Measurements from ENCODE around the gene RNASE8.
A peak's percentile ranks its signal among the peaks of the same experiment; 100 is the strongest.
"Not testable (repeated sequence)": the region's sequence is repeated elsewhere in the genome, so short reads cannot be mapped to it uniquely, and the experiment has no call there.

RNASE8 gene

DNA sequence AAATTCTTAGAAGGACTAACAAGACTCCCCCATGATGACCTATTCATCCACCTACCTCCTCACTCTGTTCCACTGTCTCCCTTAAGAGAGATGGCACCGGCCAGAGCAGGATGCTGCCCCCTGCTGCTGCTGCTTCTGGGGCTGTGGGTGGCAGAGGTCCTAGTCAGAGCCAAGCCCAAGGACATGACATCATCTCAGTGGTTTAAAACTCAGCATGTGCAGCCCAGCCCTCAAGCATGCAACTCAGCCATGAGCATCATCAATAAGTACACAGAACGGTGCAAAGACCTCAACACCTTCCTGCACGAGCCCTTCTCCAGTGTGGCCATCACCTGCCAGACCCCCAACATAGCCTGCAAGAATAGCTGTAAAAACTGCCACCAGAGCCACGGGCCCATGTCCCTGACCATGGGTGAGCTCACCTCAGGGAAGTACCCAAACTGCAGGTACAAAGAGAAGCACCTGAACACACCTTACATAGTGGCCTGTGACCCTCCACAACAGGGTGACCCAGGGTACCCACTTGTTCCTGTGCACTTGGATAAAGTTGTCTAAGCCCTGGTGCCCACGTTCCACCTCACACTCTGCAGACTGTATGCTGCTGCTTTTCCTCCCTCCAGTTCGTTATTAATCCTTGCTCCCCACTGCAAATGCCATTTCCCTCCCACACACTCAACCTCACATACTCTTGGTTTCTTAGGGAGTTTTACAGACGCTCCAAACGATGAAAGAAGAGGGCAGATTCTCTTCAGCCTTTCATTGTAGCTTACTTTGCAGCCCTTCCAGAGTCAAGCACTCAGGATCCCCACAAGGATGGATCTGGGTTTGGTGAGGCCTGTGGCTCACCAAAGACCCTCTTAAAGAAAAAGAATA is at the start of gene RNASE8:
Gene RNASE8 (plus strand): TSS at position 20 of the 873 bp plus-strand sequence. CDS start 71 bp downstream, at position 91.
- DNase-seq, result no peak

DNA sequence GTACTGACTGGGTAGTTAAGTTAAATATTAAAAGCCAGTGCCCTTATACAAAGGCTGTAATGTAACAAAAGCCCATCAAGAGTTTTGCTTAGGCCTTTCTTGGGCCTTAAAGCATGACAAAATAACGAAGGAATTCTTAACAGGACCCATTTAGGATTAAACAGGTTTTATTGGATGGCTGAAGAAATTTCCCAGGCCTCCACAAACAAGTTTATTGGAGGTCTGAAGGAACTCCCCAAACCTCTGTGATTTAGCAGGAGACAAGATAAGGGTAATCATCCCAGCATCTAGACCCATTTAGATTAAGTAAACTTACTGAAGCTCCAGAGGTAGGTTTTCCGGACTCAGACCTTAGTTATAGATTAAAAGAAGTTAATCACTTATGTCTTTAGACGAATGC is 47.9 kb upstream of the RNASE8 start:
- DNase-seq, result not testable (repeated sequence)

- no peak for DNase-seq
Observed at GRCh38 chr14:21011136-21011535, 46.5 kb upstream of the RNASE8 start.

- peak; percentile 79 for DNase-seq
Observed at GRCh38 chr14:21014761-21015190, 42.8 kb upstream of the RNASE8 start.

DNA sequence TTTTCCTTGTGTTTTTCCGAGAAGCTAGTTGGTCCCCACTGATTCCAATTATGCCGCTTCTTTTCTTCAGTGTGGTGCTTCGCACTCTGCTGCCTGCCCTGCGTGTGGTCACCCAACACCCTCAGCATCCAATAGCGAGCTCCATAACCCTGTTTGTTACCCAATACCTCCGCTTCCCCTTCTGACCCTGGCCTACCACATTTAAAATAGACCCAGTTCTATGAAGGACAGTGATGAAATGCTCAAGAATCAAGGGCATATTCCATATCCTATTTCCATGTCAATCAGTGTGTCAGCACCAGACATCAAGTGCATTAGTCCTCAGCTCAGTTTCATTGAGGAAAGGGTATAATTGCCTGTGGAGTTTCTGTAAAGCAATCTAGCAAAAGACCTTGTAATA is 42.3 kb upstream of the RNASE8 start:
- no peak for DNase-seq

DNA sequence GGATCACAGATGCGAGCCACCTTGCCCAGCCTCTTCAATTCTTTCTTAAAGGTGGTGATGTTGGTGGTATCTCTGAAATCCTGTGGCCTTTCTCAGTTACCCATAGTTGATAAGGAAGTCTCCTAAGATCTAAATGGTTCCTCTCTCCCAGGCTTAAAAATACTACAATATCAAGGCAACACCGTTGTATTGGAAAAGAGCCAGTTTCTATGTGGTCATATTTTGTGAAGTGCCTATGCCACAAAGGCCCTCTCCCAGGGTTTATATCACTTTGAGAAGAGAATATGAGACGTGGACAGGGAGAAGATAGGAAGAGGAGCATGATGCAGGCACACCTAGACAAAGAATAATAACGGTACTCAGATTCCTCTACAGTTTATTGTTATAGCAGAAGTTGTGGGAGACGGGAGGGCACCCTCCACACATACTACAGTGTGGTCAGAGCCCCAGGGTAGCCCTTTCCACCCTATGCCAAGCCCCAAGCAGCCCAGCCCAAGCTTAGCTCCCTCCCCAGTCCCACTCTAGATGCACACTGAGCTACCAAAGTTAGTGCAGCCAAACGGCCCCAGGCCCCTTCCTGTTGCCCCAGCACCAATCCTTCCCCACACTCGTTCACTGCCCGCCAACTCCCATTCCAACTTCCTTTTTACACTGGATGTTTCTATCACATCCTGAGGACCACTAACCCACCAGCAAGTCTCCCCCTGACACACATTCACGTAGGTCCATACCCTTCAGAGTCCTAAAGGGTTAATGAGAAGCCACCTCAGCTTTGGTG is 41.0 kb upstream of the RNASE8 start:
- no peak for DNase-seq

DNA sequence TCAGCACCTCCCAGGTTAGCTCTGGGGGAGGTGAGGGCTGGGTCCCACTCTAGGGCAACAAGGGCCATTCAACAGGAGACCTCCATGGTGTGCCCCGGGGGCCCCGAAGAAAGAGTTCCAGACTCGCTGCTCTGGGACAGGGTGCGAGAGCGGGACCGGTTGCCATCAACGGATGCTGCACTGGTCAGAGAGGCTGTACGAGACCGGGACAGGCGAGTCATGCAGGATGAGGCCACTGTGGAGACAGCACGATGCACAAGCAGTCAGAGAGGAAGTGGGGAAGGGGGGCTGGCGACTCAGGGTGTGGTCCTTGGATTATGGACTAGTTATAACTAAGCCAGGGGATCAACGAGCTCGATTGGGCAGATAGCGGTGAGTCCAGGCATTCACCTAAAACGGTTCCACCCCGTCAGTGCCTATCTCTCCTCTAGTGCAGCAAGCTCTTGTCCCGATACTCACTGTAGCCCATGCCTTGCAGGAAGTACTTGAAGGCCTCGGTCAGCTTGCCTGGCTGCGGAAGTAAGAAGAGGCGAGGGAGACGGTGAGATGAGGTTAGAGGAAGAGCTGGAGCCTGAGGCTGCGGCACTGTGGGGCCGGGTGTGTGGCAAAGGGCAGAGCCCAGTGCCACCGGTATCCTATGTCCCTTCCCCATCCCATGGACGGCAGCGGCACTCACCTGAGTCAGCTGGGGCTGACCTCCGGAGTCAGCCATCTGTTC is 39.9 kb upstream of the RNASE8 start:
- no peak for DNase-seq

DNA sequence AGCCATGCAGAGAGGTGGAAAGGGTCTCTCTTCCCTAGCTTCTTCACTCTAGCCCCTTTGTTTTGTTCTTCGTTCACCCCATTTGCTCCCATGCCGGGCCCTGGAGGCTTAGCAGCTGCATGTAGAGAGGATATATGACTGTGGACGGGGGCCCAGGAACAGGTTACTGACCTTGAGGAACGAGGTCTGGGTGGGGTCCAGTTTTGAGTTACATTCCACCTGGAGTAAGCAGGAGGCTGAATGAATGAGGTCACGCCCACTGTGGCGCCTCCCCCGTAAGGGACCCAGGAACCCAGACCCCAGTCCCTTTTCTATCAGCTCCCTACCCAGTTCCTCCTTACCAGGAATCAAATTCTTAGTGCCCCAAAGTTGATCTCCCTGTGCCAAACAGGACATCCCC is 39.3 kb upstream of the RNASE8 start:
- no peak for DNase-seq

- DNase-seq, result no peak
Observed at GRCh38 chr14:21018781-21019180, 38.8 kb upstream of the RNASE8 start.

DNA sequence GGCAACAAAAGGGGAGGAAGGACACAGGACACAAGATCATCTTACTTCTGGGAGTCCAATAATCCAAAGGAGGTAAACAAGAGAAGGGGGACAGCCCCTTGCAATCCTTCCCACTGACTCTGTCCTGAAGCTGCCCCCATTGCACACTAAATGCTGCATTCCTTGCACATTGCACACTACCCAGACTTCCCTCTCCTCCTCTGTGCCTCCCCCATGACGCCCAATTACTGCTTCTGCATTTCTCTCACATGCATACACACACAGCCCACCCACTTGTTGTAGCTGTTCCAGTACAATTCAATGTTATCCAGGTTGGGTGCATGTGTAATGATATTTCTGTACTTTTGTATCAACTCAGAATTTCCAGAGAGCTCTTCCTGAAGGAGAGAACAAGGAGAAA is 38.3 kb upstream of the RNASE8 start:
- DNase-seq, result no peak

DNA sequence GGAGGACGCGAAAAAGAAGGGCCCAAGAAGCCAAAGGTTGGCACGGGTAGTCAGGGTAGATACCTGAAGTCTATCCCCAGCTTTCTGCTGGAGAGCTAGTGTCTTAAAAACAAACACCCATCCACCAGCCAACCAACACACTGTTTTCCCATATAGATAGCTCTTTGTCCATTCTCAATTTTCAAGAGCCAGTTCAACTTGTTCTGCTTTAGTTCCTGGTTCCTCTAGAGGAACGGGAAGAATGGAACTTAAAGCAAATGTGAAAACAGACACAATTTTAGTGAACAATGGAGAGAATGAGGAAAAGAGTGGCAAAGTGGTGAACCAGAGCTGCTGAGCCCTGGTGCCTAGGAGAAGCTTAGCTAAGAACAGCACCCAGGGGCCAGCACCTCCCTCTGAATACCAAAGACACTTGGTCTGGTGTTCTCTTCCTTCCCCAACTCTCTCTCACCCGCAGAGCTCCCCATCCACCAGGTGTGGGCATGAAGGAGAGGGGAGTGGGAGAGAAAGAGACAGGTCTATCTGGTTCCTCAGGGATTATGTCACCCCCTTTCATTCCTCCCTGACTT is 36.6 kb upstream of the RNASE8 start:
- no peak for DNase-seq

DNA sequence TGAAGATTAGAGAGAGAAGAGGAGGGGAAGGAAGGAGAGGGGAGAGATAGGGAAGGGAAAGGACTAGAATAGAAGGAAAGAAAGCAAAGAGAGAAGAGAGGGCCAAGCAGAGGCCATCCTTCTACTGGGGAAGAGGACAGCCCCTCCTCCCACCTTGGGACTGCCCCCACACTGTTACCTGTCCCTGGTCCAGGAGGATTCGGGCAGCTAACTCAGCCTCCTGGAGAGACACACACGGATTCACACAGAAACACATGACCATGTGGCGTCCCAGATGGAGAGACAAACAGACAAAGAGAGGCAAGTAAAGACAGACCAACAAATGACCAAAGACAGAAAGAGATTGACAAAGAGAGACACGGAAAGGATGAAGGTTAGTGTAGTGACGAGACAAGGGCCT is 34.9 kb upstream of the RNASE8 start:
- DNase-seq, result no peak

DNA sequence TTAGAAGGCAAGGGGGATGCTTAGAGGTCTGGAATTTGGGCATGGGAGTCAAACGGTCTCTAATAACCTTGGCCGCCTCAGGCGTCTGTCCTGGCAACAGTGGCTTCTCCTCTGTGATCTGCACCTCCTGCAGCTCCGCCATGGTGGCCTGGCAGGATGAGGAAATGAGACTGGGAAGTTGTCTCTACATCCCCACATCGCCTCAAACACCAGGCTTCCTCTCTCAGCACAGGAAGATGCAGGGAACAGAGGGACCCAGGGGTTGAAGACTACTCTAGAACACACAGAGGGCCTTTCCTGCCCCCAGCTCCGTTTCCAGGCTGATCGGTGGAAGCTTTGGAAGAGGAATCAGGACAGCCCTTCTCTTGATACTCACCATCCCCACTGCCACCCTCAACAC is 34.4 kb upstream of the RNASE8 start:
- no peak for DNase-seq

DNA sequence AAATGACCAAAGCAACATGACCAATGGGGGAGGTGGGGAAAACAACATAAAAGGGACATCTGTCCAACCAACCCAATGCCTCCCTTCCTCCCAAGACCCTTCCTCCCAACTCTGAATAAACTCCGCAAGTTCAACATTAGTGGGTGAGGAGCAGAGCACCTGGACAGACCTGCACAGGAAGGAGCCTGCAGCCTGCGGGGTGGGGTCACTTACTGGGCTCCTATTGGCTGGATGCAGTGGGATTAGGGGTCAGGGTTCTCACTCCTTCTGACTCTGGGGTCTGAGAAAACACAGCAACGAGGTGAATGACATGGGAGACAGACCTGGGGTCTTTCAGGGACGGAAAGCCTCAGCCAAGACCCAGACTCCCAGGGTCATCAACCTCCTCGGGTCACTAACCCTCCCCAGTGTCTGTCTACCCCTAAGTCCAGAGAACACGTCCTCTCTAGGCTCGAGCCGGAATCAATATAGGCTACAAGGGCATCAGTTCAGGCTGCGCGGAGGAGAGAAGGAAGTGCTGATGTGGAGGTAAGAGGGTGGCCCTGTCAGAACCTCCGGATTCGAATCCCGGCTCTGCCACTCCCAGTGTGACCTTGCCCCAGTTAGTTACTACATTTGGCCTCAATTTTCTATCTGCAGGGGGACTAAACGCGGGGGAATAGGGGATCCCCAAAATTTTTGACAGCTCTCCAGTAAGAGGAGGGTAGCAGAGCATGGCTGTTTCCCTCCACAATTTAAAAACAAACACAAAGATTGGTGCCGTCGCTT is 33.6 kb upstream of the RNASE8 start:
- DNase-seq, result no peak

DNA sequence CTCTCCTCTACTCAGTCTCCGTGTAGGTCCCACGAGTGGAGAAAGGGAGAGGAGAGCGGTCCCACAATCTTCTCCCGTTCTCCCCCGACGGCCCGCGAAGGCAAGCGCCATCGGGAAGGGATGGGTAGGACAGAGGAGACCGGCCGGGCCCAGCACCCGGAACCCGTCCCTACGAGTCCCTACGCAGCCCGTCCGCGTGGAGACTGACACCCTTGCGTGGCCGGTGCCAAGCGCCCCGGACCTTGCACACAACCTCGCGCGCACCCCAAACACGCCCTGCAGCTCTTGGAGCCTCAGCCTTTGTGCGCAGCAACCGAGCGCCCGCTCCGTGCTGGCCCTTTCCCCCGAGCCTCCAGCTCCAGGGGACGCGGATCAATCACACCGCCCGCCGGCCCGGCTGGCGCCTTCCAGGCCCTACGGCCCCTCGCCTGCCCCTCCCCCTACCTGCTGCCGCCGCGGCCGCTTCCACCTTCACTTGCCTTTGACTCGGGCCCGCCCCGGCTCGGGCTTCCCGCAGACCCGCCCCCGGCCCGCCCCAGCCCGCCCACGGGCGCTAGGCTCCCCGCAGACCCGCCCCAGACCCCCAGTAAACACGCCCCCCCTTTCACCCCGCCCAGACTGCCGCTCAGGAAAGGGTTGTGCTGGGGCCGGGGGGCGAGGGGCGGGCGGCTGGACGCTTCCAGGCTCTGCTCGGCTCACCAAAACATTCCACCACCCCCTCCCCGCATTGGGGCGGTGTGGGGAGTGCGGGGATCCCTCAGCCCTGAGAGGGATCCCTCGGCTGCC is 32.8 kb upstream of the RNASE8 start, which contains the start of gene NDRG2:
Gene NDRG2 (minus strand): TSS at position 477 of the 786 bp plus-strand sequence. CDS start 1,746 bp downstream, outside the sequence.
- DNase-seq, result peak; percentile 69

GRCh38 chr14:21025371-21026273 is 32.0 kb upstream of the RNASE8 start:
- DNase-seq, result no peak

DNA sequence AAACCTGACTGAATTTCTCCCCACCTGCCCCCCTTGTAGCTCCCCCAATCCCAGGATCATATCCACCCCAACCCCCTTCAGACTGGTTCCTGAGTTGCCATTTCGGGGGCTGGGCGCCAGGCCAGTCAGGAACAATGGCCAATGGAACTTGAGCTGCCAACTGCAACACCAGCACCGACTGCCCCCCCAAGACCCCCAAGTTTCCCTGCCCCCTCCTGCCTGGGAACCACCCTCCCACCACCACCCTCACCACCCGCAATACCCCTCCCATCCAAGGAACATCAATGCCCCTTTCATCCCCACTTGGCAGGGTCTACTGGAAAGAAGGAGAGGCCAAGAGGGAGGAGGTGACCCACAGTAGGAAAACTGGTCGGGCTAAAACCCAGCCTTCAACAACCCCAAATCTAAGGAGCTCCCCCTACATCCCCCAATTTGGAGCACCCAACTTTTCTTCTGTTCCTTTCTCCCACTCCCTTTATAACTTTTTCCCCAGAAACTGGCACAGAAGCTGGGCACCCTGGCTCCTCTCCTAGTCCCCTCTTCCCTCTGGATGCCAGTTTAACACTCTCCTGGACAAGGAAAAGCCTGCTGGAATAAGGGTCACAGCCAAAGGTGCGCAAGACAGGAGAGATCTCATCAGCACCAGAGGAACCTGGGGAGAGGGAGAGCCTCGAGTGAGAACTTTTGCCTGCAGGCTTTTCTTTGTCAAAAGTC is 31.2 kb upstream of the RNASE8 start:
- no peak for DNase-seq

DNA sequence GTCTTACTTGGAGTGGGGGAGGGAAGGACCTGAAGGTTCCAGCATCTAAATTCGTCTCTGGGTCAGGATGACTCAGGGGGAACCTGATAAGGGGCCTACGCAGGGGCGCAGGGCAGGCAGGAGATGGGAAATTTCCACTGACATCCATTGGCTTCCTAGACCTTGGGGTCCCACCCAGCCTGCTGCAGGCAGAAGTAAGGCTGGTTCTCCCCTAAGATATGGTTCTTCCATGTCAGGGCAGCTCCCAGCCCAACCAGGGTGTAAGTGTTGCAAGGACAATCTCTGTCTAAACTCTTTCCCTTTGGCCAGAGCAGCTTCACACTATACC is 30.7 kb upstream of the RNASE8 start:
- no peak for DNase-seq

- no peak for DNase-seq
Observed at GRCh38 chr14:21029917-21030316, 27.7 kb upstream of the RNASE8 start, which contains the start of gene TPPP2. Gene TPPP2, plus strand, starts transcription at chr14:21030217. Its CDS starts 365 bp downstream, at chr14:21030582.
